Measurements from ENCODE around the gene LSM12.
"Not testable (repeated sequence)": the region's sequence is repeated elsewhere in the genome, so short reads cannot be mapped to it uniquely, and the experiment has no call there.

LSM12 gene

GRCh38 chr17:44023545-44024270 is 42.8 kb downstream of the LSM12 start:
- Histone ChIP-seq H3K9me3 (ENCODE audit: control insufficient read depth in 2 of 2, low read length in 2 of 2) (no peaks in the 10 kb centered on the region), H3K4me3 (ENCODE audit: low read length in 2 of 2) (no peak overlapping the region), H3K27me3 (ENCODE audit: control insufficient read depth in 2 of 2, insufficient read depth in 2 of 2, low read length in 2 of 2) (no peaks in the 10 kb centered on the region), H3K9ac (ENCODE audit: low read depth in 1 of 2, low read length in 2 of 2) (no peak overlapping the region), H3K27ac (ENCODE audit: low read depth in 2 of 2, low read length in 2 of 2) (no peak overlapping the region), H3K36me3 (ENCODE audit: control insufficient read depth in 2 of 2, insufficient read depth in 2 of 2, low read length in 2 of 2) (peaks cover 3 to 7% of the 10 kb centered on the region in 2 donors), H3K4me1 (ENCODE audit: control insufficient read depth in 2 of 2, insufficient read depth in 2 of 2, low read length in 2 of 2) (no peaks in the 10 kb centered on the region)

- H3K27me3 ChIP-seq (ENCODE audit: control insufficient read depth in 2 of 2, insufficient read depth in 2 of 2, low read length in 2 of 2): no peaks in the 10 kb centered on the region
- H3K4me3 ChIP-seq (ENCODE audit: low read length in 2 of 2): no peak overlapping the region
- no peak overlapping the region for H3K27ac ChIP-seq (ENCODE audit: low read depth in 2 of 2, low read length in 2 of 2)
- no peaks in the 10 kb centered on the region for H3K9me3 ChIP-seq (ENCODE audit: control insufficient read depth in 2 of 2, low read length in 2 of 2)
- H3K9ac ChIP-seq (ENCODE audit: low read depth in 1 of 2, low read length in 2 of 2): no peak overlapping the region
- no peaks in the 10 kb centered on the region for H3K4me1 ChIP-seq (ENCODE audit: control insufficient read depth in 2 of 2, insufficient read depth in 2 of 2, low read length in 2 of 2)
- H3K36me3 ChIP-seq (ENCODE audit: control insufficient read depth in 2 of 2, insufficient read depth in 2 of 2, low read length in 2 of 2): peaks cover 3 to 4% of the 10 kb centered on the region in 2 donors
Observed at GRCh38 chr17:44022246-44022645, 44.2 kb downstream of the LSM12 start.

GRCh38 chr17:44021227-44021626 is 45.2 kb downstream of the LSM12 start:
- not testable (repeated sequence) for H3K36me3 ChIP-seq (ENCODE audit: control insufficient read depth in 2 of 2, insufficient read depth in 2 of 2, low read length in 2 of 2); H3K9ac ChIP-seq (ENCODE audit: low read depth in 1 of 2, low read length in 2 of 2); H3K27me3 ChIP-seq (ENCODE audit: control insufficient read depth in 2 of 2, insufficient read depth in 2 of 2, low read length in 2 of 2); H3K4me3 ChIP-seq (ENCODE audit: low read length in 2 of 2); H3K9me3 ChIP-seq (ENCODE audit: control insufficient read depth in 2 of 2, low read length in 2 of 2); H3K27ac ChIP-seq (ENCODE audit: low read depth in 2 of 2, low read length in 2 of 2); H3K4me1 ChIP-seq (ENCODE audit: control insufficient read depth in 2 of 2, insufficient read depth in 2 of 2, low read length in 2 of 2)

- Histone ChIP-seq H3K27me3 (ENCODE audit: control insufficient read depth in 2 of 2, insufficient read depth in 2 of 2, low read length in 2 of 2) (no peaks in the 10 kb centered on the region), H3K27ac (ENCODE audit: low read depth in 2 of 2, low read length in 2 of 2) (peak within 1 kb of the TSS in 1 of 2 donors; percentile 62), H3K4me1 (ENCODE audit: control insufficient read depth in 2 of 2, insufficient read depth in 2 of 2, low read length in 2 of 2) (peaks cover 7 to 11% of the 10 kb centered on the region in 2 donors), H3K4me3 (ENCODE audit: low read length in 2 of 2) (peak within 1 kb of the TSS; percentile 75 to 98), H3K9me3 (ENCODE audit: control insufficient read depth in 2 of 2, low read length in 2 of 2) (no peaks in the 10 kb centered on the region), H3K9ac (ENCODE audit: low read depth in 1 of 2, low read length in 2 of 2) (peak within 1 kb of the TSS; percentile 75 to 85), H3K36me3 (ENCODE audit: control insufficient read depth in 2 of 2, insufficient read depth in 2 of 2, low read length in 2 of 2) (peaks cover 4 to 17% of the 10 kb centered on the region in 2 donors)
Observed at GRCh38 chr17:44014437-44015172, 51.9 kb downstream of the LSM12 start, which contains the start of gene TMEM101. Gene TMEM101 (minus strand): TSS chr17:44014963. CDS start chr17:44014952, 11 bp downstream.

DNA sequence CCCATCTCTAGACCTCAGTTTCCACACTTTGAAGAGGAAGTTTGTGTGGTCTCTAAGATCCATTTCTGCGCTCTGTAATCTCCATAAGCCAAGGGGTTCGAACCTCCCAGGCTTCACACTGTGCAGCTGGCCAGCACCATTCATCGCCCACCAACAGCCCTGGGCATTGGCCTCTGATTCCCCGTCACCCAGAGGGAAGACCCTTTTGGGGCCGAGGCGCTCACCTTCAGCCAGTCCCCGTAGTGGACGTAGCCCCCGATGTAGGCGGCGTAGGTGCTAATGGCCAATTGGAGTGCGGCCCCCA is 52.4 kb downstream of the LSM12 start:
- Histone ChIP-seq H3K27ac (ENCODE audit: low read depth in 2 of 2, low read length in 2 of 2) (no peak overlapping the region), H3K36me3 (ENCODE audit: control insufficient read depth in 2 of 2, insufficient read depth in 2 of 2, low read length in 2 of 2) (peaks cover 4 to 17% of the 10 kb centered on the region in 2 donors), H3K27me3 (ENCODE audit: control insufficient read depth in 2 of 2, insufficient read depth in 2 of 2, low read length in 2 of 2) (no peaks in the 10 kb centered on the region), H3K9me3 (ENCODE audit: control insufficient read depth in 2 of 2, low read length in 2 of 2) (no peaks in the 10 kb centered on the region), H3K4me1 (ENCODE audit: control insufficient read depth in 2 of 2, insufficient read depth in 2 of 2, low read length in 2 of 2) (peaks cover 7 to 11% of the 10 kb centered on the region in 2 donors), H3K9ac (ENCODE audit: low read depth in 1 of 2, low read length in 2 of 2) (peak overlapping the region; percentile 75 to 85), H3K4me3 (ENCODE audit: low read length in 2 of 2) (peak overlapping the region; percentile 75 to 98)

DNA sequence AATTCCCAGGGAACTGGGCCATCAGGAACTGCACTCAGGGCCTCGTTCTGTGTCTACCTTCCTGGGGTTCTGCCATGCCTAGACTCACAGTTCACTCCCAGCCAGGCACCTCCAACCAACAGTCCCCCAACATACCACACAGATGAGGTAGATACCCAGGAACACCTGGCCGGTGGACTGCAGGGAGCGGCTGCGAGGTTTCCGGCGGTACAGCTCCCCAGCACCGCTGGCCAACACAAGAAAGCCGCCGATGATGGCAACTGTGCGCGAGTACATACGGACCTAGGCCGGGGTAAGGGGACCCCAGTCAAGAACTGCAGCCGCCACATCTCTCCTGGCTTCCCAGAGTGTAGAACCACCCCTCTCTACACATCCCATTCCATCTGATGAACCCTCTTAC is 53.6 kb downstream of the LSM12 start:
- Histone ChIP-seq H3K27me3 (ENCODE audit: control insufficient read depth in 2 of 2, insufficient read depth in 2 of 2, low read length in 2 of 2) (no peaks in the 10 kb centered on the region), H3K9me3 (ENCODE audit: control insufficient read depth in 2 of 2, low read length in 2 of 2) (no peaks in the 10 kb centered on the region), H3K36me3 (ENCODE audit: control insufficient read depth in 2 of 2, insufficient read depth in 2 of 2, low read length in 2 of 2) (peaks cover 4 to 17% of the 10 kb centered on the region in 2 donors), H3K4me1 (ENCODE audit: control insufficient read depth in 2 of 2, insufficient read depth in 2 of 2, low read length in 2 of 2) (peaks cover 9 to 14% of the 10 kb centered on the region in 2 donors), H3K4me3 (ENCODE audit: low read length in 2 of 2) (no peak overlapping the region), H3K9ac (ENCODE audit: low read depth in 1 of 2, low read length in 2 of 2) (no peak overlapping the region), H3K27ac (ENCODE audit: low read depth in 2 of 2, low read length in 2 of 2) (no peak overlapping the region)

DNA sequence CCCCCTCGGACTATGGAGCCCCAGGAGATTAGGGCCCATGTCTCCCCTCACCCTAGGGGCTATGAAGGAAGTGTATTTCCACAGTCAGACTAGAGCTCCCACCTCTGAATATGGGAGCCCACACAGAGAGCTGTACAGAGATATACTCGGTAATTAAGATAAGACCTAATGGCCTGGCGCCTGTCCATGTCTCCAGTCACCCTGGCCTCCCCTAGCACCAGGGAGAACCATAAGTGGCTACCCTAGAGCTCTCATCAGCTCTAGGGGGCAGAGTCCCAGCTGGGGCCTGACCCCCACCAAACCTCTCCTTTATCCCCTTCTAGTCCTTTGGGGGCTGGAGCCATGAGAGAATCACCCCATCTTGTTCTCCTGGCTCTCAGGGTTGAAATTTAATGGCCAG is 54.1 kb downstream of the LSM12 start:
- no peak overlapping the region for H3K9ac ChIP-seq (ENCODE audit: low read depth in 1 of 2, low read length in 2 of 2)
- no peaks in the 10 kb centered on the region for H3K9me3 ChIP-seq (ENCODE audit: control insufficient read depth in 2 of 2, low read length in 2 of 2)
- no peak overlapping the region for H3K4me3 ChIP-seq (ENCODE audit: low read length in 2 of 2)
- peaks cover 4 to 17% of the 10 kb centered on the region in 2 donors for H3K36me3 ChIP-seq (ENCODE audit: control insufficient read depth in 2 of 2, insufficient read depth in 2 of 2, low read length in 2 of 2)
- H3K27ac ChIP-seq (ENCODE audit: low read depth in 2 of 2, low read length in 2 of 2): no peak overlapping the region
- H3K4me1 ChIP-seq (ENCODE audit: control insufficient read depth in 2 of 2, insufficient read depth in 2 of 2, low read length in 2 of 2): peaks cover 14 to 18% of the 10 kb centered on the region in 2 donors
- no peaks in the 10 kb centered on the region for H3K27me3 ChIP-seq (ENCODE audit: control insufficient read depth in 2 of 2, insufficient read depth in 2 of 2, low read length in 2 of 2)

DNA sequence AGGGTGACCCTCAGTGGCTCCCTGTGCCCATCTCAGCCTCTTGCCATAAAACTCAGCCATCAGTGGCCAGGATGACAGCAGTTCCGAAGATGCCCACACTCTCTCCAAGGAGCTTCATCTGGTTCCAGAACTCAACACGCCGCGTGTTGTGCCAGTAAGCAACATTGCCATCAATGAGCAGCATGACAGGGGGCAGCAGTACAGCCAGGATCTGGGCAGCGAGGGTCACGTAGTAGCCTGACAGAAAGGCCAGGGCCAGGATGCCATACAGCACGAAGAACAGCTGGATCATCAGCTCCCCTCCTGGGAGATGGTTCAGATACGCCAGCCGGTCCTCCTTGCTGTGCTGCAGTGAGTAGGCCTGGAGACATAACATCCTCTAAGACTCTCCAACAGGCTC is 54.6 kb downstream of the LSM12 start:
- H3K36me3 ChIP-seq (ENCODE audit: control insufficient read depth in 2 of 2, insufficient read depth in 2 of 2, low read length in 2 of 2): peaks cover 4 to 17% of the 10 kb centered on the region in 2 donors
- no peaks in the 10 kb centered on the region for H3K27me3 ChIP-seq (ENCODE audit: control insufficient read depth in 2 of 2, insufficient read depth in 2 of 2, low read length in 2 of 2)
- no peak overlapping the region for H3K4me3 ChIP-seq (ENCODE audit: low read length in 2 of 2)
- no peak overlapping the region for H3K9ac ChIP-seq (ENCODE audit: low read depth in 1 of 2, low read length in 2 of 2)
- no peaks in the 10 kb centered on the region for H3K9me3 ChIP-seq (ENCODE audit: control insufficient read depth in 2 of 2, low read length in 2 of 2)
- peaks cover 19 to 23% of the 10 kb centered on the region in 2 donors for H3K4me1 ChIP-seq (ENCODE audit: control insufficient read depth in 2 of 2, insufficient read depth in 2 of 2, low read length in 2 of 2)
- no peak overlapping the region for H3K27ac ChIP-seq (ENCODE audit: low read depth in 2 of 2, low read length in 2 of 2)

GRCh38 chr17:44010966-44011647 is 55.4 kb downstream of the LSM12 start:
- Histone ChIP-seq H3K9ac (ENCODE audit: low read depth in 1 of 2, low read length in 2 of 2) (no peak overlapping the region), H3K9me3 (ENCODE audit: control insufficient read depth in 2 of 2, low read length in 2 of 2) (no peaks in the 10 kb centered on the region), H3K4me3 (ENCODE audit: low read length in 2 of 2) (no peak overlapping the region), H3K36me3 (ENCODE audit: control insufficient read depth in 2 of 2, insufficient read depth in 2 of 2, low read length in 2 of 2) (peaks cover 4 to 17% of the 10 kb centered on the region in 2 donors), H3K27ac (ENCODE audit: low read depth in 2 of 2, low read length in 2 of 2) (no peak overlapping the region), H3K27me3 (ENCODE audit: control insufficient read depth in 2 of 2, insufficient read depth in 2 of 2, low read length in 2 of 2) (no peaks in the 10 kb centered on the region), H3K4me1 (ENCODE audit: control insufficient read depth in 2 of 2, insufficient read depth in 2 of 2, low read length in 2 of 2) (peaks cover 24 to 28% of the 10 kb centered on the region in 2 donors)

Measured in mucosa of rectum (tissue), 2 donors.